Chondrocyte (in vitro differentiated cells): ENCODE data around the gene TFR2. TPM values are rescaled to one million over a fixed set of nuclear protein-coding genes. Genes with fewer than 3 reads are reported as not detected.

Experiments
- DNase-seq: peaks from one replicate; pipeline ENCODE4 v3.0.0; 2021; ENCODE audit warnings: mixed read lengths, low spot score
- H3K27ac Mint-ChIP-seq: one replicate; pipeline ENCODE4 v1.8.0; 2021; ENCODE audit warnings: mild to moderate bottlenecking, moderate library complexity, mixed read lengths; ENCODE audit not compliant: unreplicated experiment
- H3K27me3 Mint-ChIP-seq: 2 replicates; pipeline ENCODE4 v1.8.0; 2021; ENCODE audit warnings: low read depth, mixed read lengths
- H3K36me3 Mint-ChIP-seq: 2 replicates; pipeline ENCODE4 v1.8.0; 2021; ENCODE audit warnings: low read depth, mixed read lengths
- H3K4me1 Mint-ChIP-seq: 2 replicates; pipeline ENCODE4 v1.8.0; 2021; ENCODE audit warnings: low read depth, mild to moderate bottlenecking, mixed read lengths
- H3K4me3 Mint-ChIP-seq: one replicate; pipeline ENCODE4 v1.8.0; 2021; ENCODE audit warnings: mild to moderate bottlenecking, moderate library complexity, mixed read lengths; ENCODE audit not compliant: unreplicated experiment
- H3K9me3 Mint-ChIP-seq: 2 replicates; pipeline ENCODE4 v1.8.0; 2021; ENCODE audit warnings: low read depth, mixed read lengths
- CTCF ChIP-seq: fragments of 200-600 bp; sonication (generic); IDR thresholded peaks from 2 replicates; pipeline ENCODE4 v1.5.0; 2021; ENCODE audit warnings: antibody characterized with exemption, mild to moderate bottlenecking, moderate library complexity
- total RNA-seq: library from RNA; stranded (reverse); gene quantifications from 3 replicates; pipeline ENCODE4 v1.2.1, GENCODE V29; 2021

The TFR2 gene
- total RNA-seq, 1 donor from 2014 or later: 2.1 TPM

GRCh38 chr7:100588438-100588837 lies 52.9 kb downstream of the TFR2 start:
- H3K27ac Mint-ChIP-seq: no peak overlapping the region
- TF ChIP-seq CTCF: peak; percentile 60
- H3K9me3 Mint-ChIP-seq: no peaks in the 10 kb centered on the region
- H3K4me3 Mint-ChIP-seq: no peak overlapping the region
- H3K4me1 Mint-ChIP-seq: peaks cover 34% of the 10 kb centered on the region
- no peaks in the 10 kb centered on the region for H3K27me3 Mint-ChIP-seq
- H3K36me3 Mint-ChIP-seq: no peaks in the 10 kb centered on the region
- no peak for DNase-seq

GRCh38 chr7:100586266-100587025 lies 54.9 kb downstream of the TFR2 start, which contains the start of gene FBXO24:
TSS of gene FBXO24 (plus strand) at chr7:100586328. CDS start at chr7:100586626, 298 bp downstream.
- TF ChIP-seq CTCF: no peak
- Mint-ChIP-seq H3K4me1 (peaks cover 39% of the 10 kb centered on the region), H3K36me3 (no peaks in the 10 kb centered on the region), H3K4me3 (peak within 1 kb of the TSS; percentile 85), H3K9me3 (no peaks in the 10 kb centered on the region), H3K27me3 (no peaks in the 10 kb centered on the region), H3K27ac (peak within 1 kb of the TSS; percentile 92)
- DNase-seq: peak; percentile 100

GRCh38 chr7:100585511-100586265 lies 55.7 kb downstream of the TFR2 start, which contains the start of gene LRCH4:
TSS of gene LRCH4 (minus strand) at chr7:100586129. CDS start at chr7:100586100, 29 bp downstream.
- H3K4me3 Mint-ChIP-seq: peak within 1 kb of the TSS; percentile 85
- peak within 1 kb of the TSS; percentile 92 for H3K27ac Mint-ChIP-seq
- H3K27me3 Mint-ChIP-seq: no peaks in the 10 kb centered on the region
- H3K36me3 Mint-ChIP-seq: no peaks in the 10 kb centered on the region
- peak; percentile 7 for TF ChIP-seq CTCF
- H3K9me3 Mint-ChIP-seq: no peaks in the 10 kb centered on the region
- DNase-seq: peak; percentile 92
- H3K4me1 Mint-ChIP-seq: peaks cover 39% of the 10 kb centered on the region

- H3K27me3 Mint-ChIP-seq: no peaks in the 10 kb centered on the region
- no peaks in the 10 kb centered on the region for H3K9me3 Mint-ChIP-seq
- H3K4me1 Mint-ChIP-seq: peaks cover 33% of the 10 kb centered on the region
- DNase-seq: no peak
- peak overlapping the region; percentile 92 for H3K27ac Mint-ChIP-seq
- no peak for TF ChIP-seq CTCF
- H3K4me3 Mint-ChIP-seq: peak overlapping the region; percentile 85
- H3K36me3 Mint-ChIP-seq: no peaks in the 10 kb centered on the region
Observed at GRCh38 chr7:100584683-100585510, 56.5 kb downstream of the TFR2 start.
